ENCODE data around the gene XPA.
"Not testable (repeated sequence)": the region's sequence is repeated elsewhere in the genome, so short reads cannot be mapped to it uniquely, and the experiment has no call there.

Gene XPA

DNA sequence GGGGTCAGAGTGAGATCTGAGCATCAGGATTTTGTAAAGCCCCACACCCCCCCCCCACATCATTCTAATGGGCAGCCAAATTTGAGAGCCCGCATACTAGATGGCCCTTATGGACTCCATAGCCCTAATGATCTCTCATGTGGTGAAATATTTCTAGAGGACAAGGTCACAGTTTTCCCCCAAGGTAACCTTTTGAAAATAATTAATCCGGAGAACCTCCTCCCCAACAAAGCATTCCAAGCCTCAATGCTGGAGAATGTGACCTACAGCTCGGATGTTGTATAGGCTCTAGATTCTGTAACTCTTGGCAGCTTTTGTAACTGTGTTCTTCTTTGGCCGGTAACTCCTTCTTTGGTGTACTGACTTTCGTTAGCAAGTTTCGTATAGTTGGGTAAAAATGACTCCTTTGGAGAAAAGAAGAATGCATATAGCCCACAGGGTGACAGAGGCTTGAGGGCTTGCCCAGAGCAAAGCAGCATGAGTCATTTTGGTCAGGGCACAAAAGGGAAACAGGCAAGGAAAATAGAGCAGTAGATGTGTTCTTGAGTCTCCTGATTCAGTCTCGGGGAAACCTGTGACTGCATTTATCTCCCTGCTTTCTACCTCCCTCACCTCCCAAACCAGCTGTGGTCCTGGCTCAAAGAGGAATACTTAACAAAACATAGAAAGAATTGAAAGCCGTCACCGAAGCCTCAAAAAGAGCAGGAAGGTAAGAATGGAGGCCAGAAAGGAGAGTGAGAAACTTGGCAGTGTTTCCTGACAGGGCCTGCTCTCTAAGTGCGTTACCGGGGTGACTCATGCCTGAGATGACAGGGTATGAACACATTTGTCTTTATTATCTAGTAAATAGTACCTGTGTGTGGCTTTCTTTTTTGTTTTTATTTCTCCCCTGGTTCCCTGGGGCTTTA lies 6.6 kb upstream of the XPA start:
- DNase-seq = peak; percentile 78 to 82

- DNase-seq = not testable (repeated sequence)
Measured at GRCh38 chr9:97699824-97700223, 2.7 kb upstream of the XPA start.

DNA sequence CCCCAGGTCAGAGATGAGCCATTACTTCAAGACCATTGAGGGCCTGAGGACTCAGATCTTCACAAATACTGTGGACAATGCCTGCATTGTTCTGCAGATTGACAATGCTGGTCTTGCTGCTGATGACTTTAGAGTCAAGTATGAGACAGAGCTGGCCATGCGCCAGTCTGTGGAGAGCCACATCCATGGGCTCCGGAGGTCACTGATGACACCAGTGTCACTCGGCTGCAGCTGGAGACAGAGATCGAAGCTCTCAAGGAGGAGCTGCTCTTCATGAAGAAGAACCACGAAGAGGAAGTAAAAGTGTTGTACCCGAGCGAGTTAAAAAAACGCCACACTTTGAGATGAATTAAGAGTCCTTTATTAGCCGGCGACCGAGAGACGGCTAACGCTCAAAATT lies 2.1 kb upstream of the XPA start:
- peak; percentile 26 to 37 for DNase-seq

DNA sequence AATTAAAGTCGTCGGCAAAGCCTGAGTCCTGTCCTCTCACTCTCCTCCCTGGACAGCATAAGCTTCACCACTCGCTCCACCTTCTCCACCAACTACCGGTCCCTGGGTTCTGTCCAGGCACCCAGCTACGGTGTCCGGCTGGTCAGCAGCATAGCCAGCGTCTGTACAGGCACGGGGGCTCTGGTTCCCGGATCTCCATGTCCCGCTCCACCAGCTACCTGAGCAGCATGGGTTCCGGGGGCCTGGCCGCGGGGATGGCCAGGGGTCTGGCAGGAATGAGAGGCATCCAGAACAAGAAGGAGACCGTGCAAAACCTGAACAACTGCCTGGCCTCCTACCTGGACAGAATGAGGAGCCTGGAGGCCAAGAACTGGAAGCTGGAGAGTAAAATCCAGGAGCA lies 1.7 kb upstream of the XPA start:
- DNase-seq = no peak

- DNase-seq = no peak
Measured at GRCh38 chr9:97697837-97698236, 697 bp upstream of the XPA start.

DNA sequence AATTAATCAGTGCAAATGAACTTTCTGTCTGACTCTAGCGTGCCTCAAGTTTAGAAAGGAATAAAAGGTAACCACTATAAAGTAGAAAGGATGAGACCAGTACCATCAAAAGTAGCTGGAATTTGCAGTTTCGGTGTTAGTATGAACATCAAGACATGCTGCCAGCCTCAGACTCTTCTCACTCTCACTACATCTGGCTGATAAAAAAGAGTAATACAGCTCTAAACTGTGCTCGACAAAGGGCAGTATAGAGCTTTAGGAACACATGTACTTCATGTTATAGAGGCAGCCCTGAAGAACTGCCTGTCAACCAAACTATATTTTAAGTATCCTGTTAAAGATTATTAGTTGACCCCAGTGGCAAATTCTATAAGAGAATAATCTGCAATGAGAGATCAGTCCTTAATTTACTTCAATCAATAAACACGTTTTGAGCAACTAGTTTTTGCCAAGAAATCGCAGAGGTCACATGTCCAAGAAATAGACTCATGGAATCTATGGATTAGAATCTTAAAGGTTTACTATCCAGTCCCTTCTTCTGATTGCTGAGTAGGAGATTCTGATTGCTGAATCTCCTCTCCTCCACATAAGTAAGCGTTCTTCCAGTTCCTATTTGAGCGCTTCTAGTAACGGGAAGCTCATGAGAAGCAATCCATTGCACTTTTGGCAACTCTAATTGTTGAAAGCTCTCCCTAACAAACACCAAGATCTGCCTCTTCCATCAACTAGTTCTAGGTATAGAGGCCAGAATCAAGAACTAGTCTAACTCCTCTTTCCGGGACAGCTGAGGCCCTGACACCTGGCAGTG lies 941 bp downstream of the XPA start:
- peak; percentile 32 to 41 for DNase-seq

DNA sequence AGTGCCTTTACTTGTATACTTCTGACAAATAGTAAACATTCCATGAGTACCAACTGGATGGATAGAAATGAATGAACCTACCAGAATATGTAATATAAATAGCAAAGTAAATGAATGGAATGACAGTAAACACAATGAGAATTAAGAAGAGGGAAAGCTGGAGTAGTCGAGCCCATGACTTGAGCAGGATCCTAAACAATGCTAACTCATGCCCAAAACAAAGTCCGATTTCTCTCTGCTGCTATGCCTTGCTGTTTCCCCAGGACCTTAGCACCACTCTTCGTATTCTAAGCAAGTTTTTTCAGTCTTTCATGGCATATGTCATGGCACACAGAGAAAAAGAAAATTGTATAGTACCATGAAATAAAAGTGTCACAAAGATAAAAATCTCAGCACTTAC lies 1.8 kb downstream of the XPA start:
- no peak for DNase-seq

DNA sequence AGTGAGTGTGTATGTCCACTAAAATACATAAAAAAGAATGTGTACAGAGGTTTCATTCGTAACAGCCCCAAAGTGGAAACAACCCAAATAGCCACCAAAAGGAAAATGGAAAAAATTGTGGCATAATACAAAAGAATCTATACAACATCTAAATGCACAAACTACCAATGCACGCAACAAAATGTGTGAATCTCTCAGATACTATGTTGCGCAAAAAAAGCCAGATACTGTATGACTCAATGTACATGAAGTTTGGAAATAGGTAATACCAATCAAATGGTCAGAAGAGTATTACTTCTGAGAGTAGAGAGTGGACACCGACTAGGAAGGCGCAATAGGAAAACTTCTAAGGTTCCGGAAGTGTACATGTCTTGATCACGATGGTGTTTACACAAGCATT lies 2.4 kb downstream of the XPA start:
- DNase-seq = no peak

DNA sequence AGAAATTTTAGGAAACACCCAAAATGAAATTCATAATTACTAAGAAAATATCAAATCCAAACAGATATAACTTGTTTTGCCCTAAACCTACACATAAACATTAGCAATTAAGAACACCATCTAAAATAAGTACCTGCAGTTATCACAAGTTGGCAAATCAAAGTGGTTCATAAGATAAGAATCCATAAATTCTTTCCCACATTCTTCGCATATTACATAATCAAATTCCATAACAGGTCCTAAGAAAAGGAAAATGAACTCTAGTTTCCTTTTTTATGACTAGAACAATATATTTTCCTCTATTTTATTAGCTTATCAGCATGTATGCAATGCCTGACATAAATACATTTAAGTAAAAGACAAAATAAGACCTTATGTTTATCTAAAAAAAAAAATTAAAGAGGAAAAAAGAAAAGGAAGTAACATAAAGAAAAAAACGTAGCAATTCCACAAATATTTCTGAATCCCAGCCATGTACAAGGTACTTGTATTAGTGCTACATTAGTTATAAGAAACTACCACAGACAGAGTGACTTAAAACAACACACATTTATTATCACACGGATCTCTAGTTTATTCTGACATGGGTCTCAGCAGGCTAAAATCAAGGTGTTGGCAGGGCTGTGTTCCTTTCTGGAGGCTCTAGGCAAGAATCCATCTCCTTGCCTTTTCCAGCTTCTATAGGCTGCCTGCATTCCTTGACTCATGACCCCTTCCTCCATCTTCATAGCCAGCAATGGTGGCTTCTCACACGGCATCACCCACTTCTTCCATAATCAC lies 7.5 kb downstream of the XPA start:
- no peak for DNase-seq

DNA sequence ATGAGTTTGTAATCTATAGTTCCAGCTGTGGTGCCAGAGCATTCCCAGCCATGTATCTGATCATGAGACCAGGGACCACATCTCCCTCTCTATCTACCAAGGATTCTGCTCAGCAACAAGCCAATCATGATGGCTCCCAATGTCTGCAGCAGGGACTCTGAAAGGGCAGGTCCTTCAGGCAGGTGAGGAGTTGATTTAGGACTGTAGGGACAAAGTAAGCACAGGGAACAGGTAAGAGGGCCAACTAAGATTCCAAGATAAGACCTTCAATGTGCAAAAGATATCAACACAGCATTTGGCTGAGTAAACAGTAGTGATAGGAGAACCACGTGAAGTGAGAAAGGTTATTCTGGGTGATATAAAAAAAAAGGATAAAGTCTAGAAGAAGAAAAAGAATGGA lies 8.5 kb downstream of the XPA start:
- DNase-seq = no peak

DNA sequence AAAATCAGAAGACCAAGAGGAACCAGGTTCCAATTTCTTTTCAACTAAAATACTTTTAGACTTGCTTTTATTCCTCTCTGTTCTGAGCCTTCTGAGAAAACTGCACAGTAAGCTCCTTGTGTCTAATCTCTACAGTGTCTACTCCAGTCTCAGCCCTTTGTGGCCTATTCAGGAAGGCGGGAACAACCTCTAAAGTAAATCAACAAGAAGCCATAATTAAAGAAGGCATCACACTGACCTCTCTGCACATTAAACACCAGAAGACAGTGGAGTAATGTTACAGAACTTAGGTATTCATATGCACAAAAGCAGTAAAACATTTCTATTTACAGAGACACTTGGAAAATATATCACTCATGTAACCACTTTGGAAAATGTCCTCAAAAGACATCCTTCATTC lies 14.9 kb downstream of the XPA start:
- no peak for DNase-seq

DNA sequence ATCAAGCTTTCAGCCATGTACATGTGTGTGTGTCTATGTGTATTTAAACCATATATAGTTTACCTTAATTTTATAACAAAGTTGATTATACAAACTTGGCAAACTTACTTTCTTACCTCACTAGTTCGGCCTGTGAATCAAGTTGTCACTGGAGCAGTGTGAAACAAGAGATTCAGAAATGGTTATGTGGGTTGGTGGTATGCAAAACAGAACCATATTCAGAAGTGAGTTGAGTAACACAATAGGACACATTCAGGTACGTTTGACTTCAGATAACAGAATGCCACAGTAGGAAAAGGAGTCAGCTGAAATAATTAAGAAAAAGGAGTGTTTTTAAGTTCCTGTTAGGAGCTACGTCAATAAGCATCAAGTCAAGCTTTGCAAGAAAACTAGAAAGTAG lies 21.5 kb downstream of the XPA start:
- no peak for DNase-seq

- no peak for DNase-seq
Measured at GRCh38 chr9:97673922-97674321, 23.2 kb downstream of the XPA start.

DNA sequence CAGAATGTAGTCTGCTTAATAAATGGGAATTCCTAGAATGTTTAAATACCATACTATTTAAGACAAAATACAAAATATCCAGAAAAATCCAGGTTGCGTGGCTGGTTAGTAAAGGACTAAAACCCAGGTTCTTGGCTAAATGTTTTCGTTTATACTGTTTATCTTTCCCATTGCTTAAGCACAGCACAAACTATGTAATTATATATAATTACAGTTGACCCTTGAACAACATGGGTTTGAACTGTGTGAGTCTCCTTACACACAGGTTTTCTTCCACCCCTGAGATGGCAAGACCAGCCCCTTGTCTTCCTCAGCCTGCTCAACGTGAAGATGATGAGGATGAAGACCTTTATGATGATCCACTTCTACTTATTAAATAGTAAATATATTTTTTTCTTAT lies 24.7 kb downstream of the XPA start:
- no peak for DNase-seq

- no peak for DNase-seq
Measured at GRCh38 chr9:97670586-97670985, 26.6 kb downstream of the XPA start.

GRCh38 chr9:97668485-97668884 lies 28.7 kb downstream of the XPA start:
- DNase-seq = no peak

- DNase-seq = peak; percentile 85 to 89
Measured at GRCh38 chr9:97666907-97667686, 30.0 kb downstream of the XPA start.

- no peak for DNase-seq
Measured at GRCh38 chr9:97665742-97666141, 31.4 kb downstream of the XPA start.

DNA sequence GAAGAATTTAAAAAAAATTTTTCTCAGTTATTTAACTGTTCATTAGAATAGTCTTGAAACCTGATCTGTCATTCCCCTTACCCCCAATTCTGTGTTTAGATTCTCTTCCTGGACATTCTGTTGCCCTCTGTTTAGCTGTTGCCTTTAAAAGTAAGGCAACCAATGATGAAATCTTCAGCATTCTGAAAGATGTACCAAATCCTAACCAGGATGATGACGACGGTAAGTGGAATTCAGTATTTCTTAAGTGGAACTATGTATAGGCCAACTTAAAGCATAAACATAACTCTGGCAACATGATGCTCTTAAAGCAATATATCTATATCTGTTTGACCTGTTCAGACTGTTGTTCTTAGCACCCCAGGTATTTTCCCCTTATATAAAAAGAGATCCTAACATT lies 36.3 kb downstream of the XPA start:
- DNase-seq = no peak

DNA sequence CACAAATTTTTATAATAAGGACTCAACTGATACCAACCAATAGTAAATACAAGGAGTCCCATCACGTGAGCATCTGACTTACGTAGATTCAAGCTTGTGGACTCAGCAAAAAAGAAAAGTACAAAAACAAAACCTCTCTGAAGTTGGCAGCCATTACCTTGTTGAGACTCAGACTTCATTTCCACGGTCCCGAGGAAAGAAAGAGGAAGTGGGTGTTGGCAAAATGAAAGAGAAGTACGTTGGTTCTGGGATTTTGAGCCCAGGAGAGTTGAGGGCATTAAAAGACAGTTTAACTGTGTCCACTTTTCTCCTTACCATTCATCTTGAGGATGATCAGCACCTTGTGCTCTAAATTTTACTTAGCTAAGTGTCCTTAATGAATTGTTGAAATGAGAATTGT lies 36.8 kb downstream of the XPA start:
- peak; percentile 18 to 56 for DNase-seq

DNA sequence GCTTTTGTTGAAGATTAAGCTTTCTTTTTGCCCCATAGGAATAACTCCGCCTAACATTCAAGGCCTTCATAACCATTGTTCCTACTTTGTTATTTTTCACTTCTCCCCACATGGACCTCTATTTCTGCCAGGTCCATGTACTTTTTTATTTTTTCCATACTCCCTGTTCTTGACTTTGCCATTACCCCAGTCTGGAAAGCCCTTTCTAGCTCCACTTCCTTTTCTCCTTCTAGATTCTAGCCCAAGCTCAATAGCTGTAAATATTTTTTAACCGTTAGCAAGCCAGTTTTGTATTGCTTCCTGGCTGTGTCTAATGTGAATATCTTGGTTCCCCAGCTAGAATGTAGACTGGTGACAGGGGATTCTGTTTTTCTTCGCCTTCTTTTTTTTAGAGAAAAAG lies 37.4 kb downstream of the XPA start:
- no peak for DNase-seq

GRCh38 chr9:97658707-97659106 lies 38.4 kb downstream of the XPA start:
- DNase-seq = no peak

- no peak for DNase-seq
Measured at GRCh38 chr9:97651646-97652045, 45.5 kb downstream of the XPA start.
